ENCODE results near the gene HOXA3.

The HOXA3 gene

GRCh38 chr7:27124902-27125689, 27.3 kb downstream of the HOXA3 start:
- no peak overlapping the region for H3K4me3 ChIP-seq (ENCODE audit: low read depth, low read length)
- TF ChIP-seq CTCF (IDR thresholded peaks at IDR 0.05; ENCODE audit: borderline replicate concordance, insufficient read depth, low read depth, low read length), result no peak

- no peak for TF ChIP-seq CTCF (IDR thresholded peaks at IDR 0.05; ENCODE audit: borderline replicate concordance, insufficient read depth, low read depth, low read length)
- H3K4me3 ChIP-seq (ENCODE audit: low read depth, low read length), result no peak overlapping the region
Measured at GRCh38 chr7:27124096-27124901, 28.1 kb downstream of the HOXA3 start.

GRCh38 chr7:27123477-27124053, 28.8 kb downstream of the HOXA3 start:
- TF ChIP-seq CTCF (IDR thresholded peaks at IDR 0.05; ENCODE audit: borderline replicate concordance, insufficient read depth, low read depth, low read length), result no peak

GRCh38 chr7:27123007-27123476, 29.3 kb downstream of the HOXA3 start:
- TF ChIP-seq CTCF (IDR thresholded peaks at IDR 0.05; ENCODE audit: borderline replicate concordance, insufficient read depth, low read depth, low read length), result no peak

More at GRCh38 chr7:27123477-27124053, 28.8 kb downstream of the HOXA3 start:
- H3K4me3 ChIP-seq (ENCODE audit: low read depth, low read length), result no peak overlapping the region

GRCh38 chr7:27122077-27122910, 30.1 kb downstream of the HOXA3 start:
- no peak overlapping the region for H3K4me3 ChIP-seq (ENCODE audit: low read depth, low read length)
- no peak for TF ChIP-seq CTCF (IDR thresholded peaks at IDR 0.05; ENCODE audit: borderline replicate concordance, insufficient read depth, low read depth, low read length)

More at GRCh38 chr7:27123007-27123476, 29.3 kb downstream of the HOXA3 start:
- H3K4me3 ChIP-seq (ENCODE audit: low read depth, low read length), result no peak overlapping the region

GRCh38 chr7:27121684-27122076, 30.7 kb downstream of the HOXA3 start:
- no peak overlapping the region for H3K4me3 ChIP-seq (ENCODE audit: low read depth, low read length)
- TF ChIP-seq CTCF (IDR thresholded peaks at IDR 0.05; ENCODE audit: borderline replicate concordance, insufficient read depth, low read depth, low read length), result no peak

All from GM12875 (cell line).